Activated CD4-positive, alpha-beta T cell treated with anti-CD3 and anti-CD28 coated beads for 36 hours (primary cell): Measurements from ENCODE around the gene LRRC14B. TPM values are rescaled to one million over a fixed set of nuclear protein-coding genes. Genes with fewer than 3 reads are reported as not detected.

Experiments used
- ATAC-seq: fragments of 200-7000 bp; cut with Tn5 transposase; one replicate; pipeline ENCODE4 v1.10.0; 2021; ENCODE audit warnings: mild to moderate bottlenecking, moderate library complexity
- CTCF ChIA-PET: fragments of 350-600 bp; sonication (Branson Sonifier 250); formaldehyde crosslinking; loops from one replicate; lab custom pipeline; 2021; ENCODE audit warnings: antibody characterized with exemption; lab: Charles Lee
- POLR2A ChIA-PET: fragments of 350-600 bp; sonication (Branson Sonifier 250); formaldehyde crosslinking; loops from one replicate; lab custom pipeline; 2021; ENCODE audit warnings: antibody characterized with exemption, inconsistent platforms; lab: Charles Lee
- DNase-seq: peaks from one replicate; pipeline ENCODE4 v3.0.0-alpha.2; 2020
- H3K27ac Mint-ChIP-seq: one replicate; pipeline ENCODE4 v1.8.0; 2021; ENCODE audit warnings: mixed read lengths
- H3K27me3 Mint-ChIP-seq: one replicate; pipeline ENCODE4 v1.8.0; 2021; ENCODE audit warnings: mixed read lengths
- H3K36me3 Mint-ChIP-seq: one replicate; pipeline ENCODE4 v1.8.0; 2021; ENCODE audit warnings: low read depth, mixed read lengths
- H3K4me1 Mint-ChIP-seq: one replicate; pipeline ENCODE4 v1.8.0; 2021; ENCODE audit warnings: mixed read lengths
- H3K4me3 Mint-ChIP-seq: one replicate; pipeline ENCODE4 v1.8.0; 2021; ENCODE audit warnings: mild to moderate bottlenecking, moderate library complexity, mixed read lengths
- H3K9me3 Mint-ChIP-seq: one replicate; pipeline ENCODE4 v1.8.0; 2021; ENCODE audit warnings: low read depth, mixed read lengths
- intact Hi-C, 2 experiments: fragments of 100-400 bp; cut with DNase I in 1 of 2; cut with micrococcal nuclease in 1 of 2; formaldehyde crosslinking; loops; one replicate each; pipeline versions ENCODE4 v1.14.2 to v1.15.1; 2022 to 2024; cut with DNase I, micrococcal nuclease
- total RNA-seq, 2 experiments: library from RNA; stranded (reverse); gene quantifications; one replicate each; pipeline ENCODE4 v1.2.3, GENCODE V29; 2021

The LRRC14B gene
- total RNA-seq, 2 experiments from 2014 or later: 0.11 TPM; not detected in 1

- POLR2A ChIA-PET: interaction anchor here (0.6 kb wide), 2 partner anchors 29 to 31 kb away, joined by 3 read pairs; partner anchors contain the start of genes CCDC127 and SDHA
- Mint-ChIP-seq H3K36me3 (no peaks in the 10 kb centered on the region), H3K4me1 (peaks cover 14% of the 10 kb centered on the region), H3K27me3 (peaks cover 3% of the 10 kb centered on the region), H3K27ac (no peak overlapping the region), H3K9me3 (no peaks in the 10 kb centered on the region), H3K4me3 (no peak overlapping the region)
- ATAC-seq (peak; percentile 96), DNase-seq (peak; percentile 95)
- intact Hi-C loops: loop anchor here (1.0 to 2.0 kb wide), 3 partner anchors 28 to 237 kb away; partner anchors contain the start of genes CCDC127 (in 1 of the 2) and SDHA (in 1 of the 2)
- CTCF ChIA-PET: interaction anchor here (0.6 to 2.0 kb wide), 17 partner anchors 9 to 341 kb away, joined by 3 to 15 read pairs (median 4); partner anchors contain the start of genes CCDC127, PDCD6 and SDHA
These were observed 2.5 kb upstream of the LRRC14B start for GRCh38 chr5:188488-189481.

GRCh38 chr5:189486-189885, 1.8 kb upstream of the LRRC14B start:
- Mint-ChIP-seq H3K9me3 (no peaks in the 10 kb centered on the region), H3K36me3 (no peaks in the 10 kb centered on the region), H3K4me1 (peaks cover 14% of the 10 kb centered on the region), H3K4me3 (no peak overlapping the region), H3K27me3 (peaks cover 3% of the 10 kb centered on the region), H3K27ac (no peak overlapping the region)
- CTCF ChIA-PET: interaction anchor here (1.0 to 2.0 kb wide), 4 partner anchors 16 to 236 kb away, joined by 5 to 15 read pairs (median 6); no protein-coding TSS in a partner anchor
- intact Hi-C loops: loop anchor here (2.0 kb wide), 2 partner anchors 27 to 29 kb away; partner anchors contain the start of genes CCDC127 (in 1 of the 2) and SDHA (in 1 of the 2)
- no peak for DNase-seq
- ATAC-seq: no peak
- POLR2A ChIA-PET: no interaction called here

GRCh38 chr5:189976-190365, 1.3 kb upstream of the LRRC14B start:
- H3K4me3 Mint-ChIP-seq: no peak overlapping the region
- ChIA-PET CTCF (interaction anchor here (1.1 kb wide), 1 partner anchor 20 kb away, joined by 5 read pairs; no protein-coding TSS in a partner anchor), POLR2A (no interaction called here)
- intact Hi-C loops: loop anchor here (2.0 kb wide), 2 partner anchors 27 to 29 kb away; partner anchors contain the start of genes CCDC127 (in 1 of the 2) and SDHA (in 1 of the 2)
- no peaks in the 10 kb centered on the region for H3K36me3 Mint-ChIP-seq
- ATAC-seq (no peak), DNase-seq (no peak)
- H3K27ac Mint-ChIP-seq: no peak overlapping the region
- H3K27me3 Mint-ChIP-seq: peaks cover 3% of the 10 kb centered on the region
- H3K4me1 Mint-ChIP-seq: peaks cover 14% of the 10 kb centered on the region
- no peaks in the 10 kb centered on the region for H3K9me3 Mint-ChIP-seq

GRCh38 chr5:190366-191035, 794 bp upstream of the LRRC14B start:
- Mint-ChIP-seq H3K9me3 (no peaks in the 10 kb centered on the region), H3K4me1 (peaks cover 14% of the 10 kb centered on the region), H3K27me3 (peaks cover 3% of the 10 kb centered on the region), H3K36me3 (no peaks in the 10 kb centered on the region), H3K27ac (no peak overlapping the region), H3K4me3 (no peak overlapping the region)
- CTCF ChIA-PET: interaction anchor here (1.0 to 1.5 kb wide), 3 partner anchors 19 to 28 kb away, joined by 3 to 5 read pairs (median 3); partner anchors contain the start of gene SDHA
- ATAC-seq (peak; percentile 18), DNase-seq (no peak)
- POLR2A ChIA-PET: interaction anchor here (0.7 kb wide), 1 partner anchor 28 kb away, joined by 3 read pairs; no protein-coding TSS in a partner anchor
- intact Hi-C loops: no loop called here

GRCh38 chr5:191949-192690, 825 bp downstream of the LRRC14B start:
- H3K4me3 Mint-ChIP-seq: no peak overlapping the region
- ATAC-seq: no peak
- no peaks in the 10 kb centered on the region for H3K9me3 Mint-ChIP-seq
- H3K4me1 Mint-ChIP-seq: peaks cover 14% of the 10 kb centered on the region
- POLR2A ChIA-PET: no interaction called here
- H3K36me3 Mint-ChIP-seq: no peaks in the 10 kb centered on the region
- peaks cover 3% of the 10 kb centered on the region for H3K27me3 Mint-ChIP-seq
- CTCF ChIA-PET: interaction anchor here (0.6 to 1.5 kb wide), 2 partner anchors 18 to 27 kb away, joined by 3 read pairs; partner anchors contain the start of gene SDHA
- H3K27ac Mint-ChIP-seq: no peak overlapping the region
- no peak for DNase-seq
- intact Hi-C loops: no loop called here

GRCh38 chr5:192691-192969, 1.3 kb downstream of the LRRC14B start:
- Mint-ChIP-seq H3K4me1 (peaks cover 14% of the 10 kb centered on the region), H3K27ac (no peak overlapping the region), H3K27me3 (peaks cover 3% of the 10 kb centered on the region), H3K4me3 (no peak overlapping the region), H3K36me3 (no peaks in the 10 kb centered on the region), H3K9me3 (no peaks in the 10 kb centered on the region)
- intact Hi-C loops: no loop called here
- CTCF ChIA-PET: no interaction called here
- DNase-seq (no peak), ATAC-seq (no peak)
- POLR2A ChIA-PET: no interaction called here

GRCh38 chr5:192970-193831, 1.9 kb downstream of the LRRC14B start:
- H3K27ac Mint-ChIP-seq: no peak overlapping the region
- ATAC-seq (no peak), DNase-seq (no peak)
- H3K4me3 Mint-ChIP-seq: no peak overlapping the region
- peaks cover 12% of the 10 kb centered on the region for H3K4me1 Mint-ChIP-seq
- peaks cover 3% of the 10 kb centered on the region for H3K27me3 Mint-ChIP-seq
- H3K36me3 Mint-ChIP-seq: no peaks in the 10 kb centered on the region
- CTCF ChIA-PET: no interaction called here
- H3K9me3 Mint-ChIP-seq: no peaks in the 10 kb centered on the region
- intact Hi-C loops: no loop called here
- POLR2A ChIA-PET: no interaction called here

- intact Hi-C loops: no loop called here
- Mint-ChIP-seq H3K4me1 (peaks cover 6% of the 10 kb centered on the region), H3K9me3 (no peaks in the 10 kb centered on the region), H3K27ac (no peak overlapping the region), H3K4me3 (no peak overlapping the region), H3K36me3 (no peaks in the 10 kb centered on the region), H3K27me3 (peaks cover 3% of the 10 kb centered on the region)
- ATAC-seq (no peak), DNase-seq (no peak)
- ChIA-PET CTCF (no interaction called here), POLR2A (no interaction called here)
These were observed 2.8 kb downstream of the LRRC14B start for GRCh38 chr5:194102-194501.

- intact Hi-C loops: no loop called here
- no peak for ATAC-seq
- H3K27ac Mint-ChIP-seq: no peak overlapping the region
- ChIA-PET CTCF (interaction anchor here (0.6 kb wide), 1 partner anchor 979 kb away, joined by 3 read pairs; no protein-coding TSS in a partner anchor), POLR2A (no interaction called here)
- no peaks in the 10 kb centered on the region for H3K9me3 Mint-ChIP-seq
- peaks cover 3% of the 10 kb centered on the region for H3K27me3 Mint-ChIP-seq
- H3K4me3 Mint-ChIP-seq: no peak overlapping the region
- H3K36me3 Mint-ChIP-seq: no peaks in the 10 kb centered on the region
- H3K4me1 Mint-ChIP-seq: peaks cover 6% of the 10 kb centered on the region
- no peak for DNase-seq
These were observed 3.4 kb downstream of the LRRC14B start for GRCh38 chr5:194603-195209.
